Measurements from ENCODE around the gene FLYWCH1. TPM values are rescaled to one million over a fixed set of nuclear protein-coding genes. Genes with fewer than 3 reads are reported as not detected.
"Not testable (repeated sequence)": the region's sequence is repeated elsewhere in the genome, so short reads cannot be mapped to it uniquely, and the experiment has no call there.

FLYWCH1 gene
- total RNA-seq, 1 experiment from 2014 or later: 23.3 TPM

DNA sequence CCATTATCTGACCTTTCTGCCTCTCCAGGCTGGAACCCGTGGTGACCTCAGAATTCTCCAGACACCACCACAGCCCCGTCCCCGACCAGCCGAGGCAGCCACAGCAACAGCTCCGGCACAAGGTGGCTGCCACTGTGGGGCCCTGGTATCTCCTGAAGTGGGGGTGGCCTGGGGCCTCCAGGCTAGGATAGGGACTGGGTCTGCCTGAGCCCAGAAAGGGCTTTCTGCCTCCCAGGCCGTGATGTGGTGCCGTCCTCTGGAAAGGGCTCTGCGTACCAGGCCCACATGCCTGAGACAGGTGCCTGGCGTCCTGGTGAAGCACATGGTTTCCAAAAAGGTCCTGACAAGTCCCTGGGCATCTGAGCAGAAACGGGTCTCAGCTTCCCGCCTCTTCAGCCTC lies 17.1 kb downstream of the FLYWCH1 start:
- H3K9me3 Mint-ChIP-seq (ENCODE audit: unreplicated experiment): no peaks in the 10 kb centered on the region
- Histone ChIP-seq H3K4me3 (ENCODE audit: low read depth, low read length) (no peak overlapping the region), H3K9me3 (no peaks in the 10 kb centered on the region), H3K36me3 (ENCODE audit: control insufficient read depth, insufficient read depth, low read length) (no peaks in the 10 kb centered on the region), H3K4me1 (peaks cover 13% of the 10 kb centered on the region), H3K27me3 (replicated peaks; ENCODE audit: control insufficient read depth, insufficient read depth, low read length) (no peaks in the 10 kb centered on the region)
- TF ChIP-seq, protein P1, sequence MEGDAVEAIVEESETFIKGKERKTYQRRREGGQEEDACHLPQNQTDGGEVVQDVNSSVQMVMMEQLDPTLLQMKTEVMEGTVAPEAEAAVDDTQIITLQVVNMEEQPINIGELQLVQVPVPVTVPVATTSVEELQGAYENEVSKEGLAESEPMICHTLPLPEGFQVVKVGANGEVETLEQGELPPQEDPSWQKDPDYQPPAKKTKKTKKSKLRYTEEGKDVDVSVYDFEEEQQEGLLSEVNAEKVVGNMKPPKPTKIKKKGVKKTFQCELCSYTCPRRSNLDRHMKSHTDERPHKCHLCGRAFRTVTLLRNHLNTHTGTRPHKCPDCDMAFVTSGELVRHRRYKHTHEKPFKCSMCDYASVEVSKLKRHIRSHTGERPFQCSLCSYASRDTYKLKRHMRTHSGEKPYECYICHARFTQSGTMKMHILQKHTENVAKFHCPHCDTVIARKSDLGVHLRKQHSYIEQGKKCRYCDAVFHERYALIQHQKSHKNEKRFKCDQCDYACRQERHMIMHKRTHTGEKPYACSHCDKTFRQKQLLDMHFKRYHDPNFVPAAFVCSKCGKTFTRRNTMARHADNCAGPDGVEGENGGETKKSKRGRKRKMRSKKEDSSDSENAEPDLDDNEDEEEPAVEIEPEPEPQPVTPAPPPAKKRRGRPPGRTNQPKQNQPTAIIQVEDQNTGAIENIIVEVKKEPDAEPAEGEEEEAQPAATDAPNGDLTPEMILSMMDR (IDR thresholded peaks at IDR 0.05; ENCODE audit: insufficient read depth in 1 of 2, low read depth in 1 of 2, low read length in 1 of 2, severe bottlenecking in 1 of 2, unreplicated experiment in 1 of 2): no peak
- no peak overlapping the region for H3K27ac Mint-ChIP-seq (ENCODE audit: unreplicated experiment)
- H3K27me3 Mint-ChIP-seq (ENCODE audit: insufficient read depth, unreplicated experiment): no peaks in the 10 kb centered on the region
- no peak for DNase-seq
- BruUV-seq (replicated peaks): no TSS peak
- ChIA-PET POLR2A (no interaction called here), CTCF (interaction anchor here (0.5 kb wide), 1 partner anchor 43 kb away, joined by 3 read pairs; no protein-coding TSS in a partner anchor)
- intact Hi-C loops (cut with micrococcal nuclease; ENCODE audit: unreplicated experiment): no loop called here
- no peak overlapping the region for H3K4me3 Mint-ChIP-seq (ENCODE audit: unreplicated experiment)
- no peaks in the 10 kb centered on the region for H3K4me1 Mint-ChIP-seq (ENCODE audit: low read depth, unreplicated experiment)
- peaks cover 6% of the 10 kb centered on the region for H3K36me3 Mint-ChIP-seq (ENCODE audit: insufficient read depth, unreplicated experiment)

DNA sequence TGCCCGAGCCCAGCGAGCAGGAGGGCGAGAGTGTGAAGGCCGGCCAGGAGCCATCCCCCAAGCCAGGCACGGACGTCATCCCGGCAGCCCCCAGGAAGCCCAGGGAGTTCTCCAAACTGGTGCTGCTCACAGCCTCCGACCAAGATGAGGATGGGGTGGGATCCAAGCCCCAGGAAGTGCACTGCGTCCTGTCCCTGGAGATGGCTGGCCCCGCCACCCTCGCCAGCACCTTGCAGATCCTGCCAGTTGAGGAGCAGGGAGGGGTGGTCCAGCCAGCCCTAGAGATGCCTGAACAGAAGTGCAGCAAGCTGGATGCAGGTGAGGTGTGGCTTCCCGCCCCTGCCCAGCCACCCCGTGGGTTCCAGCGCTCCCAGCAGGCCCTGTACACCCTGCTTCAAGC lies 18.0 kb downstream of the FLYWCH1 start:
- Histone ChIP-seq H3K9me3 (no peaks in the 10 kb centered on the region), H3K27me3 (replicated peaks; ENCODE audit: control insufficient read depth, insufficient read depth, low read length) (no peaks in the 10 kb centered on the region), H3K36me3 (ENCODE audit: control insufficient read depth, insufficient read depth, low read length) (no peaks in the 10 kb centered on the region), H3K4me1 (peaks cover 13% of the 10 kb centered on the region), H3K4me3 (ENCODE audit: low read depth, low read length) (no peak overlapping the region)
- intact Hi-C loops (cut with micrococcal nuclease; ENCODE audit: unreplicated experiment): no loop called here
- peaks cover 6% of the 10 kb centered on the region for H3K36me3 Mint-ChIP-seq (ENCODE audit: insufficient read depth, unreplicated experiment)
- TF ChIP-seq, protein P1 (IDR thresholded peaks at IDR 0.05; ENCODE audit: insufficient read depth in 1 of 2, low read depth in 1 of 2, low read length in 1 of 2, severe bottlenecking in 1 of 2, unreplicated experiment in 1 of 2): no peak
- no peaks in the 10 kb centered on the region for H3K27me3 Mint-ChIP-seq (ENCODE audit: insufficient read depth, unreplicated experiment)
- ChIA-PET POLR2A (no interaction called here), CTCF (no interaction called here)
- H3K27ac Mint-ChIP-seq (ENCODE audit: unreplicated experiment): no peak overlapping the region
- BruUV-seq (replicated peaks): no TSS peak
- H3K9me3 Mint-ChIP-seq (ENCODE audit: unreplicated experiment): no peaks in the 10 kb centered on the region
- no peaks in the 10 kb centered on the region for H3K4me1 Mint-ChIP-seq (ENCODE audit: low read depth, unreplicated experiment)
- DNase-seq: no peak
- H3K4me3 Mint-ChIP-seq (ENCODE audit: unreplicated experiment): no peak overlapping the region

DNA sequence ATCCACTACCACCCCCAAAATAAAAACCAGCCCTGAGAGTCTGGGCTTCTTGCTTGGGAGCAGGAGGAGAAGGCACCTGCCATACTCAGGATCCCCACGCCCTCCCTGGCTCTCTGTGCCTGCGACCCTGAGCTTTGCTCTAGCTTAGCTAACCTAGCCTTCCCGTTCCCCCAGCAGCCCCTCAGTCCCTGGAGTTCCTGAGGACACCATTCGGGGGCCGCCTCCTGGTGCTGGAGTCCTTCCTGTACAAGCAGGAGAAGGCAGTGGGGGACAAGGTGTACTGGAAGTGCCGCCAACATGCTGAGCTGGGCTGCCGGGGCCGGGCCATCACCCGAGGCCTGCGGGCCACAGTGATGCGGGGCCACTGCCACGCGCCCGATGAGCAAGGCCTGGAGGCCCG lies 18.5 kb downstream of the FLYWCH1 start:
- intact Hi-C loops (cut with micrococcal nuclease; ENCODE audit: unreplicated experiment): no loop called here
- TF ChIP-seq, protein P1 (IDR thresholded peaks at IDR 0.05; ENCODE audit: insufficient read depth in 1 of 2, low read depth in 1 of 2, low read length in 1 of 2, severe bottlenecking in 1 of 2, unreplicated experiment in 1 of 2): no peak
- H3K9me3 ChIP-seq: no peaks in the 10 kb centered on the region
- DNase-seq: no peak
- H3K4me3 ChIP-seq (ENCODE audit: low read depth, low read length): no peak overlapping the region
- peaks cover 13% of the 10 kb centered on the region for H3K4me1 ChIP-seq
- no peak overlapping the region for H3K4me3 Mint-ChIP-seq (ENCODE audit: unreplicated experiment)
- no peak overlapping the region for H3K27ac Mint-ChIP-seq (ENCODE audit: unreplicated experiment)
- no peaks in the 10 kb centered on the region for H3K9me3 Mint-ChIP-seq (ENCODE audit: unreplicated experiment)
- H3K36me3 ChIP-seq (ENCODE audit: control insufficient read depth, insufficient read depth, low read length): no peaks in the 10 kb centered on the region
- no TSS peak for BruUV-seq (replicated peaks)
- H3K4me1 Mint-ChIP-seq (ENCODE audit: low read depth, unreplicated experiment): no peaks in the 10 kb centered on the region
- H3K27me3 ChIP-seq (replicated peaks; ENCODE audit: control insufficient read depth, insufficient read depth, low read length): no peaks in the 10 kb centered on the region
- H3K36me3 Mint-ChIP-seq (ENCODE audit: insufficient read depth, unreplicated experiment): peaks cover 8% of the 10 kb centered on the region
- ChIA-PET CTCF (no interaction called here), POLR2A (no interaction called here)
- no peaks in the 10 kb centered on the region for H3K27me3 Mint-ChIP-seq (ENCODE audit: insufficient read depth, unreplicated experiment)

DNA sequence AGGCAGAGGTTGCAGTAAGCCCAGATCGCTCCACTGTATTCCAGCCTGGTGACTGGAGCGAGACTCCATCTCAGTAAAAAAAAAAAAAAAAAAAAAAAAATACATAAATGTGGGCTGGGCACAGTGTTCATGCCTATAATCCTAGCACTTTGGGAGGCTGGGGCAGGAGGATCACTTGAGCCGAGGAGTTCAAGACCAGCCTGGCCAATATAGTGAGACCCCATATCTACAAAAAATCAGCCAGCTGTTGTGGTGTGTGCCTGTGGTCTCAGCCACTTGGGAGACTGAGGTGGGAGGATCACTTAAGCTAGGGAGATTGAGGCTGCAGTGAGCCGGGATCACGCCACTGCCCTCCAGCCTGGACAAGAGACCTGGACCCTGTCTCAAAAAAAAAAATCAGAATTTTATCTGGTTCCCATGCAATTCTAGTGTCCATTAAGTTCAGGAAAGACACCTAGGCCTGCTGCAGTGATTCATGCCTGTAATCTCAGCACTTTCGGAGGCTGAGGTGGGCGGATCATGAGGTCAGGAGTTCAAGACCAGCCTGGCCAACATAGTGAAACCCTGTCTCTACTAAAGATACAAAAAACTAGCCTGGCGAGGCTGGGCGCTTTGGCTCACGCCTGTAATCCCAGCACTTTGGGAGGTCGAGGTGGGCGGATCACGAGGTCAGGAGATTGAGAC lies 19.6 kb downstream of the FLYWCH1 start:
- H3K27ac Mint-ChIP-seq (ENCODE audit: unreplicated experiment); DNase-seq; H3K36me3 ChIP-seq (ENCODE audit: control insufficient read depth, insufficient read depth, low read length); CTCF ChIA-PET; H3K27me3 ChIP-seq (replicated peaks; ENCODE audit: control insufficient read depth, insufficient read depth, low read length); H3K27me3 Mint-ChIP-seq (ENCODE audit: insufficient read depth, unreplicated experiment); H3K4me3 ChIP-seq (ENCODE audit: low read depth, low read length); intact Hi-C loops (cut with micrococcal nuclease; ENCODE audit: unreplicated experiment); H3K4me1 Mint-ChIP-seq (ENCODE audit: low read depth, unreplicated experiment); POLR2A ChIA-PET; H3K9me3 Mint-ChIP-seq (ENCODE audit: unreplicated experiment); H3K4me3 Mint-ChIP-seq (ENCODE audit: unreplicated experiment); H3K9me3 ChIP-seq; BruUV-seq (replicated peaks); H3K4me1 ChIP-seq: not testable (repeated sequence)
- peaks cover 12% of the 10 kb centered on the region for H3K36me3 Mint-ChIP-seq (ENCODE audit: insufficient read depth, unreplicated experiment)

Measured in Caco-2 (cell line).